Stimulated activated CD4-positive, alpha-beta T cell treated with anti-CD3 and anti-CD28 coated beads, Interleukin-4, amount 100 ng/mL, for 4 hours (primary cell): ENCODE results near the gene ATP6V1E1.
"Not testable (repeated sequence)": the region's sequence is repeated elsewhere in the genome, so short reads cannot be mapped to it uniquely, and the experiment has no call there.

Experiments
- DNase-seq, 2 experiments: peaks; one replicate each; pipeline ENCODE4 v3.0.0-alpha.2; 2020

ATP6V1E1 gene

DNA sequence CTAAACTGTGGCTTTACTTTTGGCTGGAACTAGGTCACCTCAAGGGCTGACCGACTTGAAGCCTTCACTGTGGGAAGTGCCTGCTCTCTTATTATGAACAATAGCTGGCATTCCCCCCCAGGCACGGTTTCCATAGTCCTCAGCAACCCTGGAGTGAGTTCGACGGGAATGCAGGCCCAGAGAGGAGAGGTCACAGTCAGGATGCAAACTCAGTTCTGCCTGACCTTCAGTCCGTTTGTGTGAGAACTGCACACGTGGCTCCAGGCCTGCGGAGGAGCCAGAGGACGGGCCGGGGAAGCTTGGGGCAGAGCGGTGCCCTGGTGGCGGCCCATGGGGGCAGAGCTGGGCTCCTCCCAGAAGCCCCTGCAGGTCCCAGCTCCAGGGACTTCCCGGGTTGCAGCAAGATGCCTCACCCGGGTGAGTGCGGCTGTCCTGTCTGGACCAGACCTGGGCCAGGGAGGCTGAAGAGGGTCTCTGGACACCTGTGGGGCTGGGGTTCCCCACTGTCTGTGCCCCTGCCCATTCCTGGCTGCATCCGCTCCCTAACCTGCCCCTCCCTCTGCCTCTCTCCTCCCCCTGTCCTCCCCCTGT lies 48.0 kb downstream of the ATP6V1E1 start:
- DNase-seq, result no peak

DNA sequence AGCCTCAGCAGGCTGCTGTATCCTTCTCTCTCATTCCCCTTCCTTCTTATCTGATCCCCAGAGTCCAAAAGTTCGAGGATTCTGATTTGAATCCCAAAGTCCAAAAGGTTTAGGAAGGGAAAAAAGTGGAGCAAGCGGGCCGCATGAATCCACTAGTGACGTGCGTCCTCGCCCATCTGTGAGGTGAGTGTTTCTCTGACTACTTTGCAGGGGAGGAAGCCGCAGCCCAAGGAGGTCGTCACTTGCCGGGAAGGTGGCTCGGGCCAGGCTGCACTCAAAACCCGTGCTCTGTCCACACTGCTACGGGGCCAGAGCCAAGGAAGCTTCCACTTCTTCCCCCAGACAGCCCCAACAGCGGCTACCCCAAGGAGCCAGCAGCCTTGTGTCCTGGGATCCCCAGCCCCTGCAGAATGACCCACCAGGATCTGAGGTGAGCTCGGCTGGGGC lies 49.0 kb downstream of the ATP6V1E1 start:
- no peak for DNase-seq

DNA sequence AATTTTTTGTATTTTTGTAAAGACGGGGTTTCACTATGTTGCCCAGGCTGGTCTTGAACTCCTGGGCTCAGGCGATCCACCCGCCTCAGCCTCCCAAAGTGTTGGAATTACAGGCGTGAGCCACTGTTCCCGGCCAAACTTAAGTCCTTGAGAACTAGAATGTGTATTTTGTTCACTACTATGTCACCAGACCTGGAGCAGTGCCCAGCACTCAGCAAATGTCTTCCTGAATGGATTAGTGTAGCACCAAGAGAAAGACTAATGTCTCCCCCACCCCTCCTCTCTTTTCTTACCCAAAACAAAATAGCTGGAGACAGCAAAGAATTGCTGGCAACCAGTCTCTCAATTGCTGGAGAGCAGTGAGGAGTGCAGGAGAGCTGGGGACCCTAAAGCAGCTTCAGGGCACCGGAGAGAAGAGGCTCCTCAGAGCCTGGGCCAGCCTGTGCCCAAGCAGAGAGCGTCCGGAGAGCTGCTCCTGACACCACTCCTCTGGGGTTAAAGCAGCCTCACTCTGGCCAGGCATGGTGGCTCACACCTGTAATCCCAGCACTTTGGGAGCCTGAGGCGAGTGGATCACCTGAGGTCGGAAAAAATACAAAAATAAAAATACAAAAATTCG lies 50.3 kb downstream of the ATP6V1E1 start:
- no peak for DNase-seq

DNA sequence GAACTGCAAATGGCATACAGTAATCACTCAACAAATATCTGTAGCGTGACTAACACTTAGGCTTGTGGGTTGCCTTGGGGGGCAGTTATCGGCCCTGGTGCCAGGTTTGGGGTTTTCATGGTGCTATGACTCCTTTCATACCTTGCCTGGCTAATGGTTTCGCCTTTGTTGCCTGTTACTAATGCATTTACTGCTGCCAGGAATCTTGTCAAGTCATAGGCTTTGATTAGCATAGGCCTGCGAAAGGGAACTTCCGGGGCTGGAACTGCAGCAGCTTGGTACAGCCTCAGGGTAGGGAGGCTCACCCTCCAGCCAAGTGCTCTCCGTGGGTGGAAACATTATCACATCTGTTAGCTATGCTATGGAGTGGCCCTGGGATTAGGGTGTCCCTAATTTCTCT lies 52.1 kb downstream of the ATP6V1E1 start:
- DNase-seq, result no peak

DNA sequence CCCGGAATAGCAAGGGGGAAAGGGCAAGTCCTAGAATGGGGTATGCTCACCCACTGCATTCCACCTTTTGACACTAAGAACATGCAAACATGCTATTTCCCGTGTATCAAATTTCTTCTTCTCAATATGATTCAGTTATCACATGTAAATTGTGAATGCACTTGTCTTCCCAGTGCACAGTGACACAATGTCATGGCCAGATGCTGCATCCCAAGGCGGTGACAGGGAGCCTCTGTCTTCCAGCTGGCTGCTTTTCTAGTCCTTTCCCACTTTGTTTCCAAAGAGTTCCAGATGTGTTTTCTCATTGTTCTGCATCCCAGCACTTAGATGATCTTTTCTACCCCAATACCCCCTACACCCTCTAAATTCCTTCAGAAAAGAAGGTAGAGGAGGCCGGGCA lies 52.9 kb downstream of the ATP6V1E1 start:
- DNase-seq, result no peak

DNA sequence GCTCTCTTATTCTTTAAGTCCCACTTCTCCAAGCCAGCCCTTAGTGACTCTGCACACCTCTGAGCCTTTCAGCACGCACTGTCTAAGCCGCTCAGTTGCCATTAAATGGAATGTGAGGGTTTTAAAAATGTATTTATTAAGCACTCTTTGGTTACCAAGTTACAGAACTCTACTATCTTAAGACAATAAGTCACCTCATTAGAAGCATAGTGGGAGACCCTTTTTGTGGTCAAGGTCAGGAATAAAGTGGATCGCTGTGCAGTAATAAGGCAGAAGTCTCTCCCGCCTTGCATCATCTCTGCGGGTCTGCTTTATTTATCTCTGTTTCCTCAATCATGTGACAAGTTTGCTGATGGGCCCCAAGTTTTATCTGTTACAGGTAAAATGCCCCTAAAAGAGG lies 53.4 kb downstream of the ATP6V1E1 start:
- no peak for DNase-seq

DNA sequence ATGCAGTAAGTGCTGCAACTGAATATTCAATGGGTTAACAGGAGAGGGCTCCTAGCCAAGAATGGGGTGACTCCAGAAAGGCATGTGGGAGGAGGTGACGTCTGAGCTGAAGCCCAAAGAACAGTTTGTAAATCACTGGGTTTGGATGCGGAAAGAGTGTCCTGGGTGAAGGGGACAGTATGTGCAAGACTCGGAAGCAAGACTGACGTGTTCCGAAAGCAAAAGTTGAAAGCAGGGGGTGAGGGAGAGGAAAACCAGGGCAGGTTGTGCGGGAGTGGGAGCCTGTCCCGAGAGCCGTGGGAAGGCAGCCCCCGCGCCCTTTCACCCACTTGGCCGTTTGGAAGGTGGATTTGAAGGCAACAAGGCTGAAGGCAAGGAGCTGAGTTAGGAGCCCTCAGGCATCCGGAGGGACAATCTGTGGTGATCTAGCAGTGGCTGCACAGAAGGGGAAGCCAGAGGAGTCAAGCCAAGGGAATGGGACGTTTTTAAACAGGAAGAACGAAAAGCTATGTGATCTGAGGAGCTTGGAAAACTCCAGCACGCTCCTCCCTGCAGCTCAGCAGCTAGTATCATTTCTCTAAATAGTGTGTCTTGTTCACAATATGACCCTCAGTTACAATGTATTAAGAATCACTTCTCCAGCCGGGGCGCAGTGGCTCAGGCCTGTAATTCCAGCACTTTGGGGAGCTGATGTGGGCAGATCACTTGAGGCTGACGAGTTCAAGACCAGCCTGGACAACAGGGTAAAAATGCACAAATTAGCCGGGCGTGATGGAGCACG lies 57.5 kb downstream of the ATP6V1E1 start:
- no peak for DNase-seq

DNA sequence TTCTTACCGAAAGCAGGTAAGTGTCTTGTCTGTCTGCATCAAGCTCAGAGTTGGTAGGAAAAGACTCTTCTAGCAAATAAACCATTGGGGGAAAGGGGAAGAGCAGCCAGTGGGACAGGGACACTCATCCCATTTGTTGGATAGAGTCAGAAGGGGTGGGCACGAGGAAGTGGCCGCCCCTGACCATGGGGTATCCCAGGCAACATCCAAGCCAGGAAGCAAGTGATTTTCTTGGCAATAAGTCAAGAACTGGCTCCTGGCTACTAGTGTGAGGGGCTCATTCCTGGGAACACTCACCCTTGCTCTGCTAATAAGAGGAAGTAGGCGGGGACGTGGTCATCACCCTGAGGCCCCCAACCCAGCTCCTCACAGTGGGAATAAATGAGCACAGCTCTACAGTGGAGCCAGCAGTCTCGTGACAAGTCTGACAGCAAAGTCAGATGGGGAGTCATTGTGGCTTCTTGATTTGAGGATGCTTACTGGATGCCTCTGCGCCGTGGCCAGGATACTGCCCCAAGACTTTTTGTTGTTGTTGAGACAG lies 58.5 kb downstream of the ATP6V1E1 start:
- DNase-seq, result no peak

DNA sequence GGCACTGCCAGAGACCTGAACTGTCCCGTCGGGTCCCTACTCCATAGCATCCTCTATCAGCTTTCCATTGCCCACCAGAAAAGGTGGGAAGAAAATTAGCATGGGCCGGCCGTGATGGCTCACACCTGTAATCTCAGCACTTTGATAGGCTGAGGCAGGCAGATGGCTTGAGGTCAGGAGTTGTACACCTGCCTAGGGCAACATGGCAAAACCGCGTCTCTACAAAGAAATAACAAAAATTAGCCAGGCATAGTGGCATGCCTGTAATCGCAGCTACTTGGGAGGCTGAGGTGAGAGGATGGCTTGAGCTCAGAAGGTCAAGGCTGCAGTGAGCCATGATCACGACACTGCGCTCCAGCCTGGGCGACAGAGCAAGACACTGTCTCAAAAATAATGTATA lies 61.8 kb downstream of the ATP6V1E1 start:
- DNase-seq, result no peak

DNA sequence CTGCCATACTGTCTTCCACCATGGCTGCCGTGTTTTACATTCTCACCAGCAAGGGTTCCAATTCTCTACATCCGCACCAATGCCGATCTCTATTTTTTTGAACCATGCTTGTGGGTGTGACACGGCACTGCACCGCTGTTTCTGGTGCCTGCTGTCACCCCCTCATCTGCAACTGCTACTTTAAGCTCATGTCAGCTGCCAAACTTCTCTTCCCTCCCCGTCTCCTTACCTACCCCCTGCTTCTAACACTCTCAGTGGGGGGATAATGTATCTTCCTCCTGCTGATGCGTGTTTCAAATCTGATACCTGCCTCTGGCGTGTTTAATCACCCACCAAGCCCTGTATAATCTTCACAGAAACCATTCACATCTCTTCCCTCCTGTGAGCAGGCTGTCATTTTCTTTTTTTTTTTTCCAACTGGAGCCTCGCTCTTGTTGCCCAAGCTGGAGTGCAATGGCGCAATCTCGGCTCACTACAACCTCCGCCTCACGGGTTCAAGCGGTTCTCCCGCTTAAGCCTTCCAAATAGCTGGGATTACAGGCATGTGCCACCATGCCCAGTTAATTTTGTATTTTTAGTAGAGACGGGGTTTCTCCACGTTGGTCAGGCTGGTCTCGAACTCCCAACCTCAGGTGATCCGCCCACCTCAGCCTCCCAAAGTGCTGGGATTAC lies 62.4 kb downstream of the ATP6V1E1 start:
- not testable (repeated sequence) for DNase-seq

DNA sequence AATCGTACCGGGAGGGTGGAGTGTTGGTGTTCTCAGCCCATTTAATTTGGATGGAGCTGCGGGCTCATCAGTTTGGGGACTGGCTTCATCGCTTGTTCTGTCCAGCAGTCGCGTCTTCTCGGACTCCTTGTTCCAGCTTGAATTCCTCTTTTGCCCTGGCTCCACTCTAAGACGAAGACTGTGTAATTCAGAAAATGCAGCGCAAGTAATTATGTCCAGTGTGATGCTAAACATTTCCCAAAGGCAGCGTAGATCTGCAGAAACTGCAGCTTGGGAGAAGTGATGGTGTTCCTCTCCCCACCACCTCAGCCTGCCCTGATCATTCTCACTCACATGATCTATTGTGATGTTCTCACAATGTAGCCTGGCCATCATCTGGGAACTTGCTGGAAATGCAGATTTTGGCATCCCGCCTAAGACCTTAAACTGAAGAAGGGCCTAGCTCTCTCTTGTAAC lies 64.6 kb downstream of the ATP6V1E1 start:
- DNase-seq, result no peak

DNA sequence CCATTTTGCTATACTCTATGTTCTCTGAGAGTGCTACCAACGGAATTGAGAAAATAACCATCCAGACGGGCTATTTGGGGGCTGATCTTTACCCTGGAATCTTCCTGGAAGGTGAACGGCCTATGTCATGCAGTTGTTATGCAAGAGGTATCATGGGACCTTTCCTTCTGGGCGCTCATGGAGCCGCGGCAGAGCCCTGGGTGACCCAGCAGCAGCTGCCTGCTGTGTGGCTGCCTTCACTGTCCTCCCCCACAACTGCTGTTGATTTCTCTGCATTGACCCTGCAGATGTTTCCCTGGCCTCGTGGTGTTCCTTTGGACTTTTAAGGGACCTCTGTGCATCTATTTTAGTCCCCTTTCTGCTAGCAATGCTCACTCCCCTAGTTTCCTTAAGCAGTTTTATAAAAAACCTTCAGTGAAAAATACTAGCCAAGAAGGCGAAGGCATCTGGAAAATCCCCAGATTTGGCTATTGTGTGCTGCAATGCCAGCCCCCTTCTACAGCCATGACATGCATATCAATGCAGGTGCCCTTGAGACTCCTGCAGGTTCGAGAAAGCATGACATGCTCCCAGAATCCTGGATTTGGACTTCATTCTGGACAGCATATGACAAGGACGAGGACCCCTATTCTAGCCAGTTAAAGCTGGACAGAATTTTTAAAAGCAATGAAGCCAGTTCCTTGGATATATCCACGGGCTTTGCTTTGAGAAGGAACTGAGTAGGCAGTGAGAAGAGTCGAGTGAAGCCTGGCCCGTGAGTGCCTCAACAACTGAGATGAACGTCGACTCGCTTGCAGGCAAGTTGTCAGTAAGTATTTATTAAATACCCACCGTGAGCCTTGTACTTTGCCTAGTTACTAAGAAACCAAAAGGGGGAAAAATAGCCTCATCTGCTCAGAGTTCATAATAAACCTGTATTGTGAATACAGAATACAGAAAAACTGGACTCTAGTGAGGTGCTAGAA lies 65.4 kb downstream of the ATP6V1E1 start, which contains the start of gene SLC25A18:
Gene SLC25A18 (plus strand): TSS at position 593 of the 965 bp plus-strand sequence. CDS start 16,447 bp downstream, outside the sequence.
- DNase-seq, result no peak

DNA sequence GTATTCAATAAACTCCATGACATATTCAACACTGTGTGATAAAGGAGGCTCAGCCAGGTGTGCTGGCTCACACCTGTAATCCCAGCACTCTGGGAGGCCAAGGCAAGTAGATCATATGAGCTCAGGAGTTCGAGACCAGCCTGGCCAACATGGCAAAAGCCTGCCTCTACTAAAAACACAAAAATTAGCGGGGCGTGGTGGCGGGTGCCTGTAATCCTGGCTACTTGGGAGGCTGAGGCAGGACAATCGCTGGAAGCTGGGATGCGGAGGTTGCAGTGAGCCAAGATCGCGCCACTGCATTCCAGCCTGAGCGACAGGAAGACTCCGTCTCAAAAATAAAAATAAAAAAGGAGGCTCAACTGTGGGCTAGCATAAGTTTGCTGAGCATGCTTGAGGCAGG lies 69.4 kb downstream of the ATP6V1E1 start:
- DNase-seq, result no peak

DNA sequence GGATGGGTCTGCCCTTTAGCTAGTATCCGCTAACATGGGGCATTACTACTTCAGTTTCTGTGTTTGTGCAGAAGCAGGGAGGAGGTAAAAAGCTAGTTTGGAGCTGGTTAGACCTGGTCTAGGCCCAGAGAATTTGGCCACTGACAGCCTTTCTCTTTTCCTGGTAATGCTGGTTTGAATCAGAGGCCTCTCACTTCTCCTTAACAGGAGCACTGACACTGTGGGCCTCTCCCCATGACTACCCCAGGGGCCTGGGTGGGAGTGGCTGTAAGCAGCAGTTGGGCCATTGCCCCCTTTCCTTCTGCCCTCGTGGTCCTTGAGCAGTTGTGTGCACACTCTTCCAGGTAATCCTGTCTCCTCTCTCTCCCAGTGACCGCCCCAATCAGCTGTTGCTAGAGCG lies 73.7 kb downstream of the ATP6V1E1 start:
- no peak for DNase-seq

DNA sequence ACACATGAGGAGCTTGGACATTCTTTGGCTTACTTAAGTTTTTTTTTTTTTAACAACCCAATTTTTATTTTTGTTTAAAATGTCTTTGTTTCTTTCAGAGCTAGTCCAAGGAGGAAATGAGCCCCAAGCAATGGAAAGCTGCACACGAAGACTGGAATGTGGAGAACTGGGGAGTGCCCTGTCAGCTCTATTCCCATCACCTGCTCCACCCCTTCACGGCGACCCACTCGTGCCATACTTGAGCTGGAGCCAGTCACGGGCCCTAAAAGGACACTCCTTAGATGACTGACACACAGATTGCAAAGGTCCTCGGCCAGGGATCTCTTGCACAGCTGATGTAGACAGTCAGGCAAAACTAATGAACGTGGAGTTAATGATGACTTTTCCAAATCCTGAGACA lies 75.8 kb downstream of the ATP6V1E1 start:
- DNase-seq, result no peak

DNA sequence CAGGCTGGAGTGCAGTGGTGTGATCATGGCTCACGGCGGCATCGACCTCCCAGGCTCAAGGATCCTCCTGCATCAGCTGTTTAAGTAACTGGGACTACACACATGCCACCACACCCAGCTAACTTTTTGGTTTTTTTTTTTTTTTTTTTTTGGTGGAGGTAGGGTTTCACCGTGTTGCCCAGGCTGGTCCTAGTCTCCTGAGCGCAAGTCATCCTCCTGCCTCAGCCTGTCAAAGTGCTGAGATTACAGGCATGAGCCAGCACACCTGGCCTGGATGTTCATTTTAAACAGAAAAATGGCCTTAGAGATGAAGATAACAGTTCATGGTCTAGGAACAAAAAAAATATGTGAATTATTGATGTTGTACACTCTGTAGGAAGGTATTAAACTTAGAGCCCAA lies 78.9 kb downstream of the ATP6V1E1 start:
- no peak for DNase-seq

DNA sequence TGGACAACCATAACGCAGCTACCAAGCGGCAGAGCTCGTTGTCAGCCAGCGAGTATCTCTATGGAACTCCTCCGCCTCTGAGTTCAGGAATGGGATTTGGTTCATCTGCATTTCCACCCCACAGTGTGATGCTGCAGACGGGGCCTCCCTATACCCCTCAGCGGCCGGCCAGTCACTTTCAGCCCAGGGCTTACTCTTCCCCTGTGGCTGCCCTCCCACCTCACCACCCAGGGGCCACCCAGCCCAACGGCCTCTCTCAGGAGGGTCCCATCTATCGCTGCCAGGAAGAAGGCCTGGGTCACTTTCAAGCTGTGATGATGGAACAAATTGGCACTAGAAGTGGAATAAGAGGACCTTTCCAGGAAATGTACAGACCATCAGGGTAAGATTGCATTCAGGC lies 79.4 kb downstream of the ATP6V1E1 start:
- DNase-seq, result no peak

DNA sequence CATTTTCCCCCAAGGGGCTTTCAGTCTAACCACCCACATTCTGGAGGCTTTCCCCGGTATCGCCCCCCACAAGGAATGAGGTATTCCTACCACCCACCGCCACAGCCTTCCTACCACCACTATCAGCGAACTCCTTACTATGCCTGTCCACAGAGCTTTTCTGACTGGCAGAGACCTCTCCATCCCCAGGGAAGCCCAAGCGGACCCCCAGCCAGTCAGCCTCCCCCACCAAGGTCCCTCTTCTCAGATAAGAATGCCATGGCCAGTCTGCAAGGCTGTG lies 79.9 kb downstream of the ATP6V1E1 start:
- DNase-seq, result no peak

DNA sequence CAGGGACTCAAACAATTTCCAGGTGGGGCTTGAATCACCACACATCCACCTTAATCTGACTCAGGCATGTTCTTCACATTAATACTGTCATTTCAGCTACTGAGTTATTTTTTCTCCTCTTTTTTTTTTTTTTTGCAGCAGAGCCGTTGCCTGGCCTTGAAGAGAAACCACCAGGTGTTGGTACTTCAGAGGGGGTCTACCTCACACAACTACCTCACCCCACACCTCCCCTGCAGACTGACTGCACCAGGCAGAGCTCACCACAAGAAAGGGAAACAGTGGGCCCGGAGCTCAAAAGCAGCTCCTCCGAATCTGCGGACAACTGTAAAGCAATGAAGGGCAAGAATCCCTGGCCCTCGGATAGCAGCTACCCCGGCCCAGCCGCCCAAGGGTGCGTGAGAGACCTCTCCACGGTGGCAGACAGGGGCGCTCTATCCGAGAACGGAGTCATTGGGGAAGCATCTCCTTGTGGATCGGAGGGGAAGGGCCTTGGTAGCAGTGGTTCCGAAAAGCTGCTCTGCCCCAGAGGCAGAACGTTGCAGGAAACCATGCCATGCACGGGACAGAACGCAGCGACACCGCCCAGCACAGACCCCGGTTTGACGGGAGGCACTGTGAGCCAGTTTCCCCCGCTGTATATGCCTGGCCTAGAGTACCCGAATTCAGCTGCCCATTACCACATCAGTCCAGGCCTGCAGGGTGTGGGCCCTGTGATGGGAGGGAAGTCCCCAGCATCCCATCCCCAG lies 80.4 kb downstream of the ATP6V1E1 start:
- DNase-seq, result no peak

DNA sequence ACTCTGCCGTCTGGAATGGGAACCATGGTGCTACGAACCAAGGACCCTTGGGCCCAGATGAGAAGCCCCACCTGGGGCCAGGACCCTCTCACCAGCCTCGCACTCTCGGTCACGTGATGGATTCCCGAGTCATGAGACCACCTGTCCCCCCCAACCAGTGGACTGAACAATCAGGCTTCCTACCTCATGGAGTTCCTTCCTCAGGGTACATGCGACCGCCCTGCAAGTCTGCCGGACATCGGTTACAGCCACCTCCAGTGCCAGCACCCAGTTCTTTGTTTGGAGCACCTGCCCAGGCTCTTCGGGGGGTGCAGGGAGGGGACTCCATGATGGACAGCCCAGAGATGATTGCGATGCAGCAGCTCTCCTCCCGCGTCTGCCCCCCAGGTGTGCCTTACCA lies 86.1 kb downstream of the ATP6V1E1 start:
- no peak for DNase-seq
